Activated CD4-positive, alpha-beta T cell treated with anti-CD3 and anti-CD28 coated beads, Interleukin-2, amount 50 U/mL, for 16 hours (primary cell): ENCODE results near the gene SCLY.

Experiments
- DNase-seq: peaks from one replicate; pipeline ENCODE4 v3.0.0-alpha.2; 2020

The SCLY gene

DNA sequence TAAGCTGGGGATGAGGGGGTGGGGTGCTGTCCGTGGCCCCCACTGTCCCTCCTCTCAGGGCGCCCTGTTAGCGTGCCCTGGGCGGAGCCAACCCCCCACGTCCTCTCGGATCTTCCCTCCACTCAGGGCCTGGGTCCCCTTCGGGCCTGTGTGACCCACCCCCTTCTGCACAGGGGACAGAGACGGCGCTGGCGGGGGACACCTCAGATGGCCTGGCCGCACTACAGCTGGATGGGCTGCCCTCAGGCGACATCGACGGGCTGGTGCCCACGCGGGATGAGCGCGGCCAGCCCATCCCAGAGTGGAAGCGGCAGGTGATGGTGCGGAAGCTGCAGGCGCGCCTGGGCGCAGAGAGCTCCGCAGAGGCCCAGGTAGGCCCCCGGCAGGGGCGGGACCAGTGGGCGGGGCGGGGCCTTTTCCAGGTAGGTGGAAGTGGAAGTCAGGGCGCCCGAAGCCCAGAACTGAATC is 67.8 kb downstream of the SCLY start:
- no peak for DNase-seq

DNA sequence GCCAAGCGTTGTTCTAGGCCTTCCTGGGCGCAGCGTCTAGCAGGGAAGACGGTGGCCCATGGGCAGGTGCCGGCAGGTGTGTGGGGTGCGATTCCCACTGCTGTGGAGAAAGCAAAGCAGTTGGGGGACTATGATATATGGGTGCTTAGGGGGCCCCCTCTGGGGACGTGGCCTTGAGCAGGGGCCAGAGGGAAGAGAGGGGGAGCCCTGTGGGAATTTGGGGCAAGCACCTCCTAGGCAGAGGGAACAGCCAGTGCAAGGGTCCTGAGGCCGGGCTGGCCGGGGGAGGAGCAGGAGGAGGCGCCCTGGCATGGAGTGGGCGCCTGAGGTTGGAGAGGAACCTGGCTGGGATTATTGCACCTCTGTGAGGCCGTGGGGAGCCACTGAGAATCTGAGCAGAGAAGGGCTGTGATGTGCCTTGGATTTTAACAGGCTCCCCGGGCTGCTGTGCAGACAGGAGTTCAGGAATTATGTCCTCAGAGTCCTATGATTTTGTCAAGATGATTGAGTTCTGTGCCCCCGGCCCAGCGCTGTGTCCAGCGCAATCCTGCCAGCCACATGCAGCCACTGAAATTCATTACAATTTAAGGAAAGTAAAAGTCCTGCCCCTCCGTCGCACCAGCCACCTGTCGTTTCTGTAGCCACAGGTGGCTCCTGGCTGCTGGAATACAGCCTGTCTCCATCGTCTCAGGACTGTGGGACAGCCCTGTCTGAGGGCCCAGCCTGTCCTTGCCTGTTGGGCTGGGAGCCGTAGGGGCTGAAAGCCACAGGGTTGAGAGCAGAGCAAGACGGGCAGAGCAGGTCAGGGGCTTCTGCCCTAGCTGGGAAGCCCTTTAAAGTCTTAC is 68.6 kb downstream of the SCLY start:
- no peak for DNase-seq

DNA sequence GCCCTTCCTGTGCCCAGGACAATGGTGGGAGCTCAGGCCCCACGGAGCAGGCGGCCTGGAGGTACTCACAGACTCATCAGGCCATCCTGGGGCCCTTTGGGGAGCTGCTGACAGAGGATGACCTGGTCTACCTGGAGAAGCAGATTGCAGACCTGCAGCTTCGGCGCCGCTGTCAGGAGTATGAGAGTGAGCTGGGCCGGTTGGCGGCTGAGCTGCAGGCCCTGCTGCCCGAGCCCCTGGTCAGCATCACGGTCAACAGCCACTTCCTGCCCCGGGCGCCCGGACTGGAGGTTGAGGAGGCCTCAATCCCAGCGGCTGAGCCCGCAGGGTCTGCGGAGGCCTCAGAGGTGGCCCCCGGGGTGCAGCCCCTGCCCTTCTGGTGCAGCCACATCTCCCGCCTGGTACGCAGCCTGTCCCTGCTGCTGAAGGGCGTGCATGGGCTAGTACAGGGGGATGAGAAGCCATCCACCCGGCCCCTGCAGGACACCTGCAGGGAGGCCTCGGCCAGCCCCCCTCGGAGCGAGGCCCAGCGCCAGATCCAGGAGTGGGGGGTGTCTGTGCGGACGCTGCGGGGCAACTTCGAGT is 69.4 kb downstream of the SCLY start:
- DNase-seq, result no peak

DNA sequence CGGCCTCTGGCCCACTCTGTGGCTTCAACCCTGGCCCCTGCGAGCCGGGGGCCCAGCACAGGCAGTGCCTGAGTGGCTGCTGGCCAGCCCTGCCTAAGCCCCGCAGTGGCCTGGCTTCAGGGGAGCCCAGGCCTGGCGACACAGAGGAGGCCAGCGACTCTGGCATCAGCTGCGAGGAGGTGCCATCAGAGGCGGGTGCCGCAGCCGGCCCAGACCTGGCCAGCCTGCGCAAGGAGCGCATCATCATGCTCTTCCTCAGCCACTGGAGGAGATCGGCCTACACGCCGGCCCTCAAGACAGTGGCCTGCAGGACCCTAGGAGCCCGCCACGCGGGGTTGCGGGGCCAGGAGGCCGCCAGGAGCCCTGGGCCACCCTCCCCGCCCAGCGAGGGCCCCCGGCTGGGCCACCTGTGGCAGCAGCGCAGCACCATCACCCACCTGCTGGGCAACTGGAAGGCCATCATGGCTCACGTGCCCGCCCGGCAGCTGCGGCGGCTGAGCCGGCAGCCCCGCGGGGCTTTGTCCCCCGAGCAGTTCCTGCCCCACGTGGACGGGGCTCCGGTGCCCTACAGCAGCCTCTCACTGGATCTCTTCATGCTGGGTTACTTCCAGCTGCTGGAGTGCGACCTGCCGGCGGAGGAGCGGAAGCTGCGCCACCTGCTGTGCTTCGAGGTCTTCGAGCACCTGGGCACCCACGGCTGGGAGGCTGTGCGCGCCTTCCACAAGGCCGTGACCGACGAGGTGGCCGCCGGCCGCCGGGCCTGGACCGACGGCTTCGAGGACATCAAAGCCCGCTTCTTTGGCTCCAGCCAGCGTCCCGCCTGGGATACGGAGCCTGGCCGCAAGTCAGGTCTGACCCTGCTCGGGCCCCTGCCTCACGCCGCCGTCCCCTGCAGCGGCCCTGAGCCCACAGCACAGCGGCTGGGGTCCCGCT is 70.2 kb downstream of the SCLY start:
- no peak for DNase-seq

DNA sequence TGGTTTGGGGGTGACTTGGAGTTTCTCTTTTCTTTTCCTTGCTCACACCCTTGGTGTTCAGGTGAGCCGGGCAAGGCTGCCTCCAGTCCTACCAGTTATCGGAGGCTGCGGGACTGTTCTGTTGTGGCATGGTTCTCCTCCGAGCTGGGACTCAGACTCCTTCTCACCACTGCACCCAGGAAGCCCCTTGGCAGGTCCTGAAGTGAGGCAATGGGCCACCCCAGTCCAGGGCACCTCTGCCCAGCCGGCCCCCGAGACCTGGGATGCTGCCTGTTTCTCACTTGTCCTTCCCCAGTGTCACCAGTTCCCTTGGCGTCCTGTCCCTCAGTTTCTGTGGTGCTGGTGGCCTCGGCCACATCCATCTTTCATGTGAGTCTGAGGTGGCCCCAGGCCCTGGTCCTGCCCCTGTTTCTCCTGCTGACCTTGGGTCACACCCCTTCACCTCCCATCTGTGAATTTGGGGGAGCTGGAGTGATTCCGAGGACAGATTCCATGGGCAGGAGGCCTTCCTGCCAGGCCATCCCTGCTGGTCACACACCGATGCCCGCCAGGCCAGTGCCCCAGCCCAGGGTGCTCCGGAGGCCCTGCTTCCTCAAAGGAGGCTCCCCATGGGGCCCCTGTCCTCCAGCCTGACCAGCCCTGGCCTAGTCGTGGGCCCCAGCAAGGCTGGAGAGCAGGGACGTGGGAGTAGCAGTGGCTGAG is 71.1 kb downstream of the SCLY start:
- DNase-seq, result no peak

DNA sequence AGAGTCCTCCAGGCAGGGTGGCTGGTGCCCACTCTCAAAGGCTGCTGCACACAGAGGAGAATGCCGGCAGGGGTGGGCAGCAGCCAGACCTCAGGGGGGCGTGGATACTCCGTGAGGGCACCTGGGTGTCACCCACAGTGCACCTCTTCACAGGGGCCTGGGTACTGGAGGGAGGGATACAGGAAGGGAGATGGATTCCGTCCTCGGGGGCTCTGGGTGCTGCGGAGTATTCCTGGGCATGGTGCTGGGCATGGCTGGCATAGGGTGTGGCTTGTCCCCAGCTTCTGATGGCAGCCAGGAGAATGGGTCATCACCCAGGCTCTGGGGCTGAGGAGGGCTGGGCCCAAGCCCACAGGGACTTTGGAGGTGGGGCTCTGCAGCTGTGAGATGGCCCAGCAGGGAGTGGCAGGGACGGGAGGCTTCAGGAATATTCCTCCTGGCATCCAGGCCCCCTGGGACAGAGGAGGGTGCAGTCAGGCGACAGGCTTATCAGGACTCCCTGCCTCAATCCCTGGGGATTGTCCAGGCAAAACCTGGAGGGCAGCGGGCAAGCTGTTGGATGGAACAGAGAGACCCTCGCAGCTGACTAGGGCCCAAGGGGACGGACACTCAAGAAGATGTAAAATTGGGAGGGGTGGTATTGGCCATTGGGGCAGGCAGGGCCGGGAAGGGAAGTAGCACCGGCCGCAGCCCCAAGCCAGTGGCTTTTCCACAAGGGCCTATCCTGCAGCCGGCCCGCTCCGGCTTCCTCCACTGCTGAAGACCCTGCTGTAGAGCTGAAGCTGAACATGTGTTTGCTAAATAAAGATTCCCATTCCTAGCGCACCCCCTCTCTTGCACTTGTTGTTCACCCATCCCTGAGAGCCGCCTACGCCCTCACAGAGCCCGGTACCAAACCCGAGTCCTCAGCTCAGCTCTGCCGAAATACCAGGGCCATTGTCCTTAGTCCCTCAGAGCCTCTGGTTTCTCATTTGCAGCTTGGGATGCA is 72.0 kb downstream of the SCLY start:
- DNase-seq, result no peak

DNA sequence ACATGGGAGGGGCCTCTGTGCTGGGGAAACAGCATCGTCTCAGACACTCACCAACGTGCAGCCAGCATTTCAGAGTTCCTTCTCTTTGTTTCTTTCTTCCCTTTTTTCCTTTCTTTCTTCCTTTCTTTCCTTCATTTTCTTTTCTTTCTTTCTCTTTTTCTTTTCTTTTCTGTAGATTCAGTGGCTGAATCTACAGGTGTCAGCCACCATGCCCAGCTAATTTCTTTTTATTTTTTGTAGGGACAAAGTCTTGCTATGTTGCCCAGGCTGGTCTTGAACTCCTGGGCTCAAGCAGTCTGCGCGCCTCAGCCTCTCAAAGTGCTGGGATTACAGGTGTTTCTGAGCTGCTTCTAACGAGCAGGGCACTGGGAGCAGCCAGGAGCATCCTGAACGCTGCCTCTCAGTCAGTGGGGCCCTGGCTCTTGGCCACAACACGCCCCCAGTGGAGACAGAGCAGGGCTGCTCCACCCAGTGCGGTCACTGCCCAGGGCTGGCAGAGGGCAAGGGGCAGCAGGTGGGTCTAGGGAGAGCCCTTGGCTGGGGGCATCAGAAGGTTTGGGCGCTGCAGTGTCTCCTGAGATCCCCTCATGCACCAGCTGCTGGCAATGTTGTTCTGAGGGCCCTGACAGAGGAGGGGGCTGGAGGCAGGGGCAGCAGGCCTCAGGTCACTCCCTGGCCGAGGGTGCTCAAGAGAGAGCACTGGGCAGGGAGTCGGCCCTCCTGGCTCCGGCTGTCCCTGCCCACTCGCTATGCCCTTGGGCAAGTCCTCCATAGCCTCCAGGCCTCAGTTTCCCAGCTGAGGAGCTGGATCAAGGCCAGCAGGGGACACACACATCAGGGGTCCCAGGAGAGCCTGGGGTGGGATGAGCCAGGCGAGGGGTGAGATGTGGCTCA is 72.9 kb downstream of the SCLY start:
- no peak for DNase-seq

DNA sequence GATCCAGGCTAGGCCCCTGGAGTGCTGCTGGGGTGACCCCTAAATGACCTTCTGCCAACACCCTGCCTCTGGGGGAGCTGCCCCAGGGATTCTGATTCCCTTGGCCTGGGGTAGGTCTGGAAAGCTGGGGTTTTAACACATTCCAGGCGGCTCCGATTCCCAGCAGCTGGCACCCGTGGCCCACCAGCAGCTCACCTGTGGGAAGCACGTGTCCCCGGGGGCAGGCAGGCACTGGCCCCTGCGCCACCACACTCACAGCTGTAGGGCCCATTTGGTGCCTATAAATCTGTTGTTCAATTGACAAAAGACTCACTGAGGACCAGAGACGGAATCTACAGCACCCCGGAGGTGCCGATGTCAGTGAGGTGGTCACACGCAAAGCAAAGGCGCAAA is 73.6 kb downstream of the SCLY start:
- no peak for DNase-seq

DNA sequence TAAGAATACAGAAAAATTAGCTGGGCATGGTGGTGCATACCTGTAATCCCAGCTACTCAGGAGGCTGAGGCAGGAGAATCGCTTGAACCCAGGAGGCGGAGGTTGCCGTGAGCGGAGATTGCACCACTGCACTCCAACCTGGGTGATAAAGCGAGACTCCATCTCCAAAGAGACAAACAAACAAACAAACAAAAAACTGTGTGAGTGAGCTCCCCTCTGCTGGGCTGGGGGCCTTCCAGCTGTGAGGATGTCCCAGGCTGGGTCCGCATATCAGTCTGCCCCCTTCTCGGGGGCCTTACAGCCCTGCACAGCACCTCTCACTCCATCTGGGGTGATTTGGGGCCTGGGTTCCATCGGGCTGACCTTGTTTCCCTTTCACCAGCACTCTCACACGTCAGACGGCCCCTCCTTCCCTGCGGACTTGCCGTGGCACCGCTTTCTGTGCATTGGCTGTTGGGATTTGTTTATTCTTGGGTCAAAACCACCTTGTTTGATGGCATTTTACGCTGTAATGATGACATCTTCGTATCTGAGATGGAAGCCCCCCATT is 74.9 kb downstream of the SCLY start:
- DNase-seq, result no peak

DNA sequence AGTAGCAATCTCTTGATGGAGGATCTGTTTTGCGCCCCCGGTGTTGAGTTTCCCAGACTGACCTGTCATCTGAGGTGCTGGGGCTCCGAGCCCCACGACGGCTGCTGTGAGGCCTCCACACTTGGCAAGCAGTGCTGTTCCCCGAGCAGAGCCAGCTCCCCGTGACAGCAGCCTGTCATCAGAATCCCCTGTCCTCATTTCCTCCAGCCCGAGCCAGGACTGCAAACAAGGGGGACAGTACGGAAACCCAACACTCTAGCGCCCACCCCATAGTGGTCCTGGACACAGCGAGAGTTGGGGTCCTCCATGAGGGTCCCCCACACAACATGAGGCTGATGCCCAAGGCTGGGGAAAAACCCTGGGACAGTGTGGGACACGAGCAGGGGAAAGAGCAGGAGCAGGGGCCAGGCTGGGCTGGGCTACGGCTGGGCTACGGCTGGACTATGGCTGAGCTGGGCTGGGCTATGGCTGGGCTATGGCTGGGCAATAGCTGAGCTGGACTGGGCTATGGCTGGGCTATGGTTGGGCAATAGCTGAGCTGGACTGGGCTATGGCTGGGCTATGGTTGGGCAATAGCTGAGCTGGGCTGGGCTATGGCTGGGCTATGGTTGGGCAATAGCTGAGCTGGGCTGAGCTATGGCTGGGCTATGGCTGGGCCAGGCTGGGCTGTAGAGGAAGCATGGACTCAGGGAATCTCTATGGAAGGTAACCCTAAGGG is 76.2 kb downstream of the SCLY start:
- DNase-seq, result no peak

DNA sequence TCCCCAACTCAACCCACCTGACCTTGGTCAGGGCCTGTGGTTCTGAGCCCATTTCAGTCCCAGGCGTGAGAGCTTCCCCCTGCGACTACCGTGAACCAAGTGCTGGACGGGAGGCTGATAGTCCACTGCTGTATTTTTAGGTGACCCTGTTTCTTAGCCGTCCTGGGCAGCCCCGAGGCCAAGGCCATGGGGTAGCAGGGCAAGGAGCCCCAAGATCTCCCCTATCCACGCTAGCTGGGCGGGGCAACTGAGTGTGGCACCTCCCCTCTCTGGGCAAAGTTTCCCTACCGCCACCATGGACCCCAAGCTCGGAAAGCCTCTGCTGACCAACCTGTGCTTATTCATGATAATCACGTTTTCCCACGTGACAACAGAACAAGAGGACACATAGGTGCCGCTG is 77.1 kb downstream of the SCLY start:
- DNase-seq, result no peak

DNA sequence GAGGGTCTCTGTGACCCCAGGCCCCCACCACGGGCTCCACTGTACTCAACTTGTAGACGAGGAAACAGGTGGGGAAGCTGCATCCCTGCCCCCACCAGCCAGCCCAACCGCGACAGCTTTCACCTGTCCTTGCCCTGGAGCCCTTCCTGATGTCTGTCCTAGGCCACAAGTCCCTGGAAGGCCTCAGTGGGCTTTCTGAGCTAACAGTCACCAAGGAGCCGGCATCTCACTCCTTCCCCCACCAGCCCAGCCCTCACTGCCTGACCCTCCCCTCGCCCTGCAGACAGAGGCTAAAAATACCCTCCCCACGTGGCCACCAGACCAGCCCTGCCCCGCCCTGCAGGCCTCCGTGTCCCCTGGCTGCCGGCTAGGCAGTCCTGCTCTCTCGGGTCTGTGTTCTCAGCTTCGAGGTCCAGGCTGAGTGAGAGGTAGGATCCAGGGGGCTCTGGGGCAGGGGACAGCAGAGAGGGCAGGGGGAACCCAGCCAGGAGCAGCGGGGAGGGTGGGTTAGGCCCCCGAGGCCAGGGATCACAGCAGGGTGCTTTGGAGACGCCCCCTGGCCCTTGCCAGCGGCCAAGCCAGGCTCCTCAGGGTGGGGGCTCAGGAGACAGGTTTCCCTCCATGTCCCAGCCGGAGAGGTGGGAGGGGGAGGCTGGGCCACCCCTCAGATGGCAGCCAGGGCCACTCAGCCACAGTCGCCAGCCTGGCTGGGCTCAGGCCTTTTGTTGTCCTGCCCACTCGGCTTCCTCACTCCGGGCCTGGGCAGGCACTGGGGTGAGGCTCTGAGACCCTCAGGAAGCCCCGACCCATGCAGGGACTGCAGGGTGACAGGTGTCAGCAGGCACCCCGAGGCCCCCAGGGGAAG is 77.8 kb downstream of the SCLY start, which contains the start of gene KLHL30:
KLHL30 (plus strand) TSS at position 338 of the 865 bp plus-strand sequence. CDS start 2,087 bp downstream, outside the sequence.
- DNase-seq, result no peak

DNA sequence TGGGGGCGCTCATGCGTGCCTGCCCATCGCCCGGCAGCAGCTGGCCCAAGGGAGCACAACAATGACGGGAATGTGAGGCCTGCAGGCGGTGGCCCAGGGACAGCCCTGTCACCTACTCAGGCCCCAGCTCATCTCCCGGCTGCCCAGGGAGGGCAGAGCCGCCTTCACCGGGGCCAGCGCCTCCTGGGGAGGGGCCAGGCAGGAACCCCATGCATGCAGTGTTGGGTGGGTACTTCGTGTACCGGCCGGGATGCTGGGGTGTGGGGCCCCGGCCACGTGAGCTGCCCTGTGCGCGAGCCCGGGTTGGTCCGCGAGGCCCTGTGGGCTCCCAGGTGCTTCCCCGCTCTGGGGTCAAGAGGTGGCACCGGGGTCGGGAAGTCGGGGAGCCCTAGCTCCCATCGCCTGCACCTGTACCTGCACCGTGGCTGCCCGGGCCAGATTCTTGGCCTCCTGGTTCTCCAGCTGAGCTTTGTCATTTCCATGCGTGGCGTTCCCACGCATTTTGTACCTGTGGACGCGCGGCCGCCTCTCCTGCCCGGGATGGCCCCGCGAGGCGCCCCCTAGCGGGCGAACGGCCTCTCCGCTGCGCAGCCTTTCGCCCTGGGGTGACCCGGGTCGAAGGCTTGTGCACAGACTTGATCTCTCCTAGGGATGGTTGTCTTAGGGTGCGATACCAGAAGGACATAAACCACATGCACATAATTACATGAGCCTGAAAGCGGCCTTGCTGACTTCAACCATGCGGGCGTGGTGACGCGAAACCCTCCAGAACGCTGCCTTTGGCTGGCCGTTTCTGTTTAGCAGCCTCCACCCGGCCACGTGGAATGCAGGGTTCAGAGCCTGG is 78.6 kb downstream of the SCLY start:
- peak; percentile 18 for DNase-seq

DNA sequence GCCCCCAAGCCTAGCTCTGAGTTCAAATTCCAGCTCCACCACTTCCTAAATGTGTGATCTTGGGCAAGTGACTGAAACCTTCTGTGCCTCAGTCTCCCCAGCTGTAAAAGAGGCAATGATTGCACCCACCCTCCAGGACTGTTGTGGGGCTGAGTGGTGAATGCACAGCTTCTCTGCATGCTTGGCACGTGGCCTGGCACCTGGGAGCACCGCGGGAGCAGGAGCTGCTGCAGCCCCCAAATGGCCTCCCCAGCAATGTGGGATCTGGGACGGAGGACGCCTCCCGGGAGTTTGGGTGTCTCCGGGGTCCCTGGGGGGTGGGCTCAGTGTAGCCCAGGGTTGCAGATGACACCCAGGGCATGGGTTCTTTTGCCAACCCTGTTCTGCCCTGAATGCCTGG is 79.2 kb downstream of the SCLY start:
- DNase-seq, result no peak

DNA sequence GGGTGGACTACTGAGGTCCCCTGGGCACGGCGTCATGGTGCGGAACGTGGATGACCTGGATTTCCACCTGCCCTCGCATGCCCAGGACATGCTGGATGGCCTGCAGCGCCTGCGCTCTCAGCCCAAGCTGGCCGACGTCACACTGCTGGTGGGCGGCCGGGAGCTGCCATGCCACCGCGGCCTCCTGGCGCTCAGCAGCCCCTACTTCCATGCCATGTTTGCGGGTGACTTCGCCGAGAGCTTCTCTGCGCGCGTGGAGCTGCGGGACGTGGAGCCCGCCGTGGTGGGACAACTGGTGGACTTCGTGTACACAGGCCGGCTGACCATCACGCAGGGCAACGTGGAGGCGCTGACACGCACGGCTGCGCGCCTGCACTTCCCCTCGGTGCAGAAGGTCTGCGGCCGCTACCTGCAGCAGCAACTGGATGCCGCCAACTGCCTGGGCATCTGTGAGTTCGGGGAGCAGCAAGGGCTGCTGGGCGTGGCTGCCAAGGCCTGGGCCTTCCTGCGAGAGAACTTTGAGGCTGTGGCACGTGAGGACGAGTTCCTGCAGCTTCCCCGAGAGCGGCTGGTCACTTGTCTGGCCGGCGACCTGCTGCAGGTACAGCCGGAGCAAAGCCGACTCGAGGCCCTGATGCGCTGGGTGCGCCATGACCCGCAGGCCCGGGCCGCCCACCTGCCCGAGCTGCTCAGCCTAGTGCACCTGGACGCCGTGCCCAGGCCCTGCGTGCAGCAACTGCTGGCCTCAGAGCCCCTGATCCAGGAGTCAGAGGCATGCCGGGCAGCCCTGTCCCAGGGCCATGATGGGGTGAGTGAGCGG is 80.1 kb downstream of the SCLY start:
- DNase-seq, result no peak
